OCI-LY7 (cell line): ENCODE measurements around the gene RAB3IP.

Experiments
- CTCF ChIP-seq: fragments of 200-600 bp; sonication (generic); conservative IDR thresholded peaks from 2 replicates; pipeline ENCODE4 v1.5.1; 2014; ENCODE audit warnings: mild to moderate bottlenecking, antibody characterized with exemption, low read length, moderate library complexity, mixed read lengths
- EZH2phosphoT487 ChIP-seq: fragments of 200-600 bp; sonication (generic); IDR thresholded peaks from 2 replicates; pipeline ENCODE4 v1.6.1; 2018; ENCODE audit warnings: low read depth, borderline replicate concordance, mild to moderate bottlenecking, mixed run types, antibody characterized with exemption, low read length, moderate library complexity, mixed read lengths

GRCh38 chr12:69719336-69720316, 19.0 kb upstream of the RAB3IP start:
- TF ChIP-seq CTCF (no peak), EZH2phosphoT487 (no peak)
